DND-41 (cell line): ENCODE results near the gene TRIM58.

Source experiments
- CTCF ChIP-seq: IDR thresholded peaks from 2 replicates; pipeline ENCODE4 v1.5.1; 2012; ENCODE audit warnings: borderline replicate concordance, low read length, moderate library complexity, mild to moderate bottlenecking; ENCODE audit not compliant: poor library complexity, severe bottlenecking; ENCODE audit errors: extremely low read depth
- EZH2 ChIP-seq: IDR thresholded peaks from 3 replicates; pipeline ENCODE4 v1.6.1; 2012; ENCODE audit warnings: borderline replicate concordance, low read depth, mild to moderate bottlenecking, moderate library complexity, low read length, inconsistent platforms; ENCODE audit not compliant: severe bottlenecking

- TF ChIP-seq CTCF (no peak), EZH2 (no peak)
Observed at GRCh38 chr1:247848346-247848745, 8.6 kb upstream of the TRIM58 start.
